Stimulated activated CD8-positive, alpha-beta memory T cell treated with anti-CD3 and anti-CD28 coated beads, Interleukin-15, amount 100 ng/mL, for 1 hour (primary cell): ENCODE results near the gene WWOX.

Experiments
- DNase-seq: peaks from one replicate; pipeline ENCODE4 v3.0.0-alpha.2; 2020; ENCODE audit warnings: low read depth

WWOX gene

GRCh38 chr16:78402833-78403232, 303.4 kb downstream of the WWOX start:
- no peak for DNase-seq

- DNase-seq, result no peak
These were observed 305.6 kb downstream of the WWOX start for GRCh38 chr16:78405040-78405439.

- DNase-seq, result no peak
These were observed 306.4 kb downstream of the WWOX start for GRCh38 chr16:78405833-78406232.

- DNase-seq, result no peak
These were observed 307.7 kb downstream of the WWOX start for GRCh38 chr16:78407191-78407590.

GRCh38 chr16:78413651-78414050, 314.2 kb downstream of the WWOX start:
- DNase-seq, result no peak

GRCh38 chr16:78415013-78415412, 315.6 kb downstream of the WWOX start:
- DNase-seq, result no peak

GRCh38 chr16:78415669-78416068, 316.2 kb downstream of the WWOX start:
- no peak for DNase-seq

GRCh38 chr16:78416400-78416799, 316.9 kb downstream of the WWOX start:
- DNase-seq, result no peak

- DNase-seq, result no peak
These were observed 321.8 kb downstream of the WWOX start for GRCh38 chr16:78421181-78421708.

GRCh38 chr16:78425281-78425680, 325.8 kb downstream of the WWOX start:
- DNase-seq, result no peak

GRCh38 chr16:78425891-78426510, 326.5 kb downstream of the WWOX start:
- DNase-seq, result no peak

- no peak for DNase-seq
These were observed 328.7 kb downstream of the WWOX start for GRCh38 chr16:78428193-78428592.

GRCh38 chr16:78430281-78430680, 330.8 kb downstream of the WWOX start:
- DNase-seq, result no peak

GRCh38 chr16:78431004-78431670, 331.7 kb downstream of the WWOX start:
- DNase-seq, result no peak

- DNase-seq, result no peak
These were observed 332.2 kb downstream of the WWOX start for GRCh38 chr16:78431701-78432100.

GRCh38 chr16:78432451-78432850, 333.0 kb downstream of the WWOX start:
- no peak for DNase-seq

GRCh38 chr16:78433116-78433515, 333.7 kb downstream of the WWOX start:
- DNase-seq, result no peak

GRCh38 chr16:78434401-78434800, 334.9 kb downstream of the WWOX start:
- no peak for DNase-seq

GRCh38 chr16:78435260-78435659, 335.8 kb downstream of the WWOX start:
- DNase-seq, result no peak

GRCh38 chr16:78436023-78436422, 336.6 kb downstream of the WWOX start:
- DNase-seq, result no peak

- no peak for DNase-seq
These were observed 337.4 kb downstream of the WWOX start for GRCh38 chr16:78436846-78437245.

GRCh38 chr16:78437352-78437968, 338.0 kb downstream of the WWOX start:
- DNase-seq, result peak; percentile 7

GRCh38 chr16:78438219-78438618, 338.8 kb downstream of the WWOX start:
- no peak for DNase-seq
